ENCODE data around the gene ADAMTSL3.

DNA sequence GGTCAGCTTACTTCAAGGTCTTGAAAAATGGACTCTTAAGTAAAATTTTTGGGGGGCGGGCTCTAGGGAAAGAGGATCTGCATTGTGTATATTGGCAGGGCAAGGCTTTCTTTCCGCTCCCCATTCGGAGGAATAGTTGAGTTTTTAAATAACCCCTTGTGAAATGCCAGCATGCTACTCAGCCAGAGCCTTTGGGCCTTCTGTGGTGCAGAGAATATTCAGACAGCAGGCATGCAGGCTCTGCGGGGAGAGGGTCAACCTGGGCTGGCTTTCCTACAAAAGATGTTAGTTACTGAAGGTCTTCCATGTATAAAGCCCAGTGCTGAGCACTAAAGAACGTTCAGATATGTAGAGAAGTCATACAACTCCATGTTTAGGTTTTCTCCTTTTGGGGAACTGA, 40.6 kb downstream of the ADAMTSL3 start:
- no peak for TF ChIP-seq EZH2 (IDR thresholded peaks at IDR 0.05; ENCODE audit: insufficient read depth, low read length)
- TF ChIP-seq, protein P1, sequence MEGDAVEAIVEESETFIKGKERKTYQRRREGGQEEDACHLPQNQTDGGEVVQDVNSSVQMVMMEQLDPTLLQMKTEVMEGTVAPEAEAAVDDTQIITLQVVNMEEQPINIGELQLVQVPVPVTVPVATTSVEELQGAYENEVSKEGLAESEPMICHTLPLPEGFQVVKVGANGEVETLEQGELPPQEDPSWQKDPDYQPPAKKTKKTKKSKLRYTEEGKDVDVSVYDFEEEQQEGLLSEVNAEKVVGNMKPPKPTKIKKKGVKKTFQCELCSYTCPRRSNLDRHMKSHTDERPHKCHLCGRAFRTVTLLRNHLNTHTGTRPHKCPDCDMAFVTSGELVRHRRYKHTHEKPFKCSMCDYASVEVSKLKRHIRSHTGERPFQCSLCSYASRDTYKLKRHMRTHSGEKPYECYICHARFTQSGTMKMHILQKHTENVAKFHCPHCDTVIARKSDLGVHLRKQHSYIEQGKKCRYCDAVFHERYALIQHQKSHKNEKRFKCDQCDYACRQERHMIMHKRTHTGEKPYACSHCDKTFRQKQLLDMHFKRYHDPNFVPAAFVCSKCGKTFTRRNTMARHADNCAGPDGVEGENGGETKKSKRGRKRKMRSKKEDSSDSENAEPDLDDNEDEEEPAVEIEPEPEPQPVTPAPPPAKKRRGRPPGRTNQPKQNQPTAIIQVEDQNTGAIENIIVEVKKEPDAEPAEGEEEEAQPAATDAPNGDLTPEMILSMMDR (IDR thresholded peaks at IDR 0.05; ENCODE audit: insufficient read depth, low read depth, low read length), result no peak

Measured in astrocyte (in vitro differentiated cells and primary cell).